Panc1 (cell line): ENCODE results near the gene LIM2.

ENCODE experiments used
- POLR2AphosphoS5 ChIP-seq: IDR thresholded peaks from 2 replicates; pipeline ENCODE4 v1.6.1; 2012; ENCODE audit warnings: mild to moderate bottlenecking, low read depth, low read length, moderate library complexity
- SIN3A ChIP-seq: IDR thresholded peaks from 2 replicates; pipeline ENCODE4 v1.6.1; 2012; ENCODE audit warnings: low read depth, mild to moderate bottlenecking, low read length, moderate library complexity, borderline replicate concordance; ENCODE audit not compliant: insufficient read depth
- TF ChIP-seq, protein P1 (sequence below): fragments of 450-650 bp; IDR thresholded peaks from 2 replicates; pipeline ENCODE4 v1.5.1; 2017; ENCODE audit warnings: mild to moderate bottlenecking
- TF ChIP-seq, protein P2 (sequence below), 2 experiments: IDR thresholded peaks; 2 replicates each; pipeline ENCODE4 v1.6.1; 2011 to 2012; ENCODE audit warnings: low read depth in 2 of 2, control low read depth in 1 of 2, low read length in 1 of 2, mild to moderate bottlenecking in 1 of 2, moderate library complexity in 1 of 2; ENCODE audit not compliant: insufficient read depth in 1 of 2

DNA sequence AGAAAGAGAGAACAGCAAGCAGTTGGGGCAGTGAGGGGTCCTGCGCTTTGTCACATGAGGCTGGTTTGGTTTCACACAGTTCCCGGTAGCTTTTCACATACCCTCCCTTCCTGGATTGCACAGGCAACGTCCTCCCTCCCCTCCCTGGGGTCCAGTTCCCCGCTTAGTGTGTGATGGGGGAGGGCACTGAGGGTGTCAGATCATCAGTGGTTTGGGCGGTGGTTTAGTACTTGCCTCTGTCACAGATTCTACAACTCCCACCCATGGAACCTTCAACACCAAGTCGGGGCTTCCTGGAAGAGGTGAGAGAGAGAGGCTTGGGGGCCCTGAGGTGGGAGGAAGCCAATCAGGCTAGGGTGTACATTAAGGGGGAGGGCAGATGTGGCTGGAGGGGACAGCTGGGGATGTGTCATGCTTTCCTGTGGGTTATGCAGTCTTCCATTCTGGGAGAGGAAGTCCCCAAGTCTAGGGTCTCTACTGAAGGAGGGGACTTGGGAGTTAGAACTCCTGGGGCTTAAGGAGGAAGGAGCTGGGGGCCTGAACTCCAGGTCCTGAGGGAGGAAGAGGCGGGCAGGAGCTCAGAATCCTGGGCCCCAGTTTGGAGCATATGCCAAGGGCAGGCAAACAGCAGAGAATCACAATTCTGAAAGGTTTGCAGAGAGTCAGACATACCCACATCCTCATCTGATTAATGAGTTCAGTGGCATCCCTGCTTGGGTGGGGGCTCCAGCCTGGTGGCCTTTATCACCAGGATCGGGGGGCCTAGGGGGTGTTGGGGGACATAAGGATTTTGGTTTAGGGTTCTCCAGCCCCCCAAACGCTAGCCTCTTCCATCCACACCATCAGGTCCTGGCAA lies 14.9 kb downstream of the LIM2 start, which contains the start of gene NKG7:
- TF ChIP-seq, protein P1, sequence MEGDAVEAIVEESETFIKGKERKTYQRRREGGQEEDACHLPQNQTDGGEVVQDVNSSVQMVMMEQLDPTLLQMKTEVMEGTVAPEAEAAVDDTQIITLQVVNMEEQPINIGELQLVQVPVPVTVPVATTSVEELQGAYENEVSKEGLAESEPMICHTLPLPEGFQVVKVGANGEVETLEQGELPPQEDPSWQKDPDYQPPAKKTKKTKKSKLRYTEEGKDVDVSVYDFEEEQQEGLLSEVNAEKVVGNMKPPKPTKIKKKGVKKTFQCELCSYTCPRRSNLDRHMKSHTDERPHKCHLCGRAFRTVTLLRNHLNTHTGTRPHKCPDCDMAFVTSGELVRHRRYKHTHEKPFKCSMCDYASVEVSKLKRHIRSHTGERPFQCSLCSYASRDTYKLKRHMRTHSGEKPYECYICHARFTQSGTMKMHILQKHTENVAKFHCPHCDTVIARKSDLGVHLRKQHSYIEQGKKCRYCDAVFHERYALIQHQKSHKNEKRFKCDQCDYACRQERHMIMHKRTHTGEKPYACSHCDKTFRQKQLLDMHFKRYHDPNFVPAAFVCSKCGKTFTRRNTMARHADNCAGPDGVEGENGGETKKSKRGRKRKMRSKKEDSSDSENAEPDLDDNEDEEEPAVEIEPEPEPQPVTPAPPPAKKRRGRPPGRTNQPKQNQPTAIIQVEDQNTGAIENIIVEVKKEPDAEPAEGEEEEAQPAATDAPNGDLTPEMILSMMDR, result no peak
- TF ChIP-seq POLR2AphosphoS5, result no peak
- no peak for TF ChIP-seq SIN3A
- TF ChIP-seq, protein P2, sequence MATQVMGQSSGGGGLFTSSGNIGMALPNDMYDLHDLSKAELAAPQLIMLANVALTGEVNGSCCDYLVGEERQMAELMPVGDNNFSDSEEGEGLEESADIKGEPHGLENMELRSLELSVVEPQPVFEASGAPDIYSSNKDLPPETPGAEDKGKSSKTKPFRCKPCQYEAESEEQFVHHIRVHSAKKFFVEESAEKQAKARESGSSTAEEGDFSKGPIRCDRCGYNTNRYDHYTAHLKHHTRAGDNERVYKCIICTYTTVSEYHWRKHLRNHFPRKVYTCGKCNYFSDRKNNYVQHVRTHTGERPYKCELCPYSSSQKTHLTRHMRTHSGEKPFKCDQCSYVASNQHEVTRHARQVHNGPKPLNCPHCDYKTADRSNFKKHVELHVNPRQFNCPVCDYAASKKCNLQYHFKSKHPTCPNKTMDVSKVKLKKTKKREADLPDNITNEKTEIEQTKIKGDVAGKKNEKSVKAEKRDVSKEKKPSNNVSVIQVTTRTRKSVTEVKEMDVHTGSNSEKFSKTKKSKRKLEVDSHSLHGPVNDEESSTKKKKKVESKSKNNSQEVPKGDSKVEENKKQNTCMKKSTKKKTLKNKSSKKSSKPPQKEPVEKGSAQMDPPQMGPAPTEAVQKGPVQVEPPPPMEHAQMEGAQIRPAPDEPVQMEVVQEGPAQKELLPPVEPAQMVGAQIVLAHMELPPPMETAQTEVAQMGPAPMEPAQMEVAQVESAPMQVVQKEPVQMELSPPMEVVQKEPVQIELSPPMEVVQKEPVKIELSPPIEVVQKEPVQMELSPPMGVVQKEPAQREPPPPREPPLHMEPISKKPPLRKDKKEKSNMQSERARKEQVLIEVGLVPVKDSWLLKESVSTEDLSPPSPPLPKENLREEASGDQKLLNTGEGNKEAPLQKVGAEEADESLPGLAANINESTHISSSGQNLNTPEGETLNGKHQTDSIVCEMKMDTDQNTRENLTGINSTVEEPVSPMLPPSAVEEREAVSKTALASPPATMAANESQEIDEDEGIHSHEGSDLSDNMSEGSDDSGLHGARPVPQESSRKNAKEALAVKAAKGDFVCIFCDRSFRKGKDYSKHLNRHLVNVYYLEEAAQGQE (IDR thresholded peaks at IDR 0.05; ENCODE audit: insufficient read depth in 1 of 2, low read depth in 2 of 2, low read length in 1 of 2), result no peak
